AG04450 (cell line): ENCODE measurements around the gene BLCAP. TPM values are rescaled to one million over a fixed set of nuclear protein-coding genes. Genes with fewer than 3 reads are reported as not detected.
"Not testable (repeated sequence)": the region's sequence is repeated elsewhere in the genome, so short reads cannot be mapped to it uniquely, and the experiment has no call there.

Experiments used
- CTCF ChIA-PET: fragments of 300-600, 350-600 bp; formaldehyde crosslinking; extraction: SDS; loops from one replicate; lab custom pipeline; 2022; ENCODE audit warnings: antibody characterized with exemption, inconsistent platforms; lab: Charles Lee
- POLR2A ChIA-PET: fragments of 350-600 bp; formaldehyde crosslinking; extraction: SDS; loops from one replicate; lab custom pipeline; 2021; ENCODE audit warnings: antibody characterized with exemption, inconsistent platforms; lab: Yijun Ruan, JAX
- DNase-seq: peaks from one replicate; pipeline ENCODE4 v3.0.0-alpha.2; 2011; ENCODE audit warnings: low read depth, low spot score
- H3K27ac ChIP-seq: one replicate; pipeline ENCODE4 v1.5.1; 2012; ENCODE audit warnings: low read depth, low read length, control low read depth
- H3K27me3 ChIP-seq: one replicate; pipeline ENCODE4 v1.6.0; 2012; ENCODE audit warnings: low read length; ENCODE audit not compliant: control insufficient read depth, insufficient read depth
- H3K4me3 ChIP-seq: 2 replicates; pipeline ENCODE4 v1.5.1; 2011; ENCODE audit warnings: mild to moderate bottlenecking, low read depth, low read length, control low read depth
- H3K9me3 ChIP-seq: 2 replicates; pipeline ENCODE4 v1.5.1; 2012; ENCODE audit warnings: low read length; ENCODE audit not compliant: control insufficient read depth, insufficient read depth
- polyA plus RNA-seq: library from polyadenylated mRNA; depleted of rRNA; stranded (reverse); fragments of >200 nt; gene quantifications from 2 replicates; pipeline ENCODE4 v1.2.3, GENCODE V29; 2011
- TF ChIP-seq, protein P1 (sequence below): IDR thresholded peaks from 2 replicates; pipeline ENCODE4 v1.5.1; 2011; ENCODE audit warnings: low read depth, low read length, control low read depth, inconsistent platforms

BLCAP gene
- polyA plus RNA-seq, 1 experiment = 94.1 TPM

DNA sequence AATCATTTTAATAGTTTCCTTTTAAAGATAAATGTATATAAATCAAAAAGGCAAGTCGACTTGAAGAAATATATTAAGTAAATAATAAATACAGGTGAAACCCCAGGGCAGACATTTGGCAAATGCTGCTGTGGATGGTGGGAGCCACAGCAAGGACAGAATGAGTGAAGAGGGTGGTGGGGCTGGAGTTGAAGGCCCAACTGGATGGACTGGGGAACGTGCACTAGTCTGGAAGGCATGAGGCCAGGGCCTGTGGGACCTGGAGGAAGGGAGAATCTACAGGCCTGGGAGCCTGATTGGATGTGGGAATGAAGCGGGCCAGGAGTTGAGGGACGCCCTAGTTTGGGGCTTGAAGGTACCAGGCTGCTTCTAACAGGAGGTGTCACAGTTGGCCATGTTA, 30.6 kb upstream of the BLCAP start:
- Histone ChIP-seq H3K27me3 (peaks cover 27% of the 10 kb centered on the region), H3K4me3 (no peak overlapping the region), H3K27ac (no peak overlapping the region), H3K9me3 (no peaks in the 10 kb centered on the region)
- TF ChIP-seq, protein P1, sequence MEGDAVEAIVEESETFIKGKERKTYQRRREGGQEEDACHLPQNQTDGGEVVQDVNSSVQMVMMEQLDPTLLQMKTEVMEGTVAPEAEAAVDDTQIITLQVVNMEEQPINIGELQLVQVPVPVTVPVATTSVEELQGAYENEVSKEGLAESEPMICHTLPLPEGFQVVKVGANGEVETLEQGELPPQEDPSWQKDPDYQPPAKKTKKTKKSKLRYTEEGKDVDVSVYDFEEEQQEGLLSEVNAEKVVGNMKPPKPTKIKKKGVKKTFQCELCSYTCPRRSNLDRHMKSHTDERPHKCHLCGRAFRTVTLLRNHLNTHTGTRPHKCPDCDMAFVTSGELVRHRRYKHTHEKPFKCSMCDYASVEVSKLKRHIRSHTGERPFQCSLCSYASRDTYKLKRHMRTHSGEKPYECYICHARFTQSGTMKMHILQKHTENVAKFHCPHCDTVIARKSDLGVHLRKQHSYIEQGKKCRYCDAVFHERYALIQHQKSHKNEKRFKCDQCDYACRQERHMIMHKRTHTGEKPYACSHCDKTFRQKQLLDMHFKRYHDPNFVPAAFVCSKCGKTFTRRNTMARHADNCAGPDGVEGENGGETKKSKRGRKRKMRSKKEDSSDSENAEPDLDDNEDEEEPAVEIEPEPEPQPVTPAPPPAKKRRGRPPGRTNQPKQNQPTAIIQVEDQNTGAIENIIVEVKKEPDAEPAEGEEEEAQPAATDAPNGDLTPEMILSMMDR = no peak
- ChIA-PET CTCF (no interaction called here), POLR2A (no interaction called here)
- DNase-seq = no peak

DNA sequence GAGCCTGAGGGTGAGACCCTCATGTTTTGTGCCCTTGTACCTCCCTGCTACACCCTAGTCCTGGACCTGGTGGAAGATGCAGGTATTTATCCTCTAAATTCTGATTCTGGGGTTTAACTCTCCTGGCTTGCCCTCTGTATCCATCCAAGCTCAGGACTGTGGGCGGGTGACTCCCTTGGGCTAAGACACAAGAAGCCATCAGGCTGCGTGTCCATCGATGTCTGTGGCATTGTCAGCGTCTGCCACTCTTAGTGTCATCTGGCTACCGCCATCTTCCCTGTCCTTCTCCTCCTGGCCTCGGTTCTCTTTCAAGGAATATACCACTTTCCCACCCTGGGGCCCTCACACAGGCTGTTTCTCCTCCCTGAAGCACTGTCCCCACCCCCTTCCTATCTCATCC, 28.9 kb upstream of the BLCAP start:
- no peaks in the 10 kb centered on the region for H3K9me3 ChIP-seq
- ChIA-PET POLR2A (no interaction called here), CTCF (interaction anchor here (0.6 to 2.9 kb wide), 2 partner anchors 8 to 891 kb away, joined by 3 to 15 read pairs; no protein-coding TSS in a partner anchor)
- no peak overlapping the region for H3K4me3 ChIP-seq
- TF ChIP-seq, protein P1 = no peak
- peaks cover 21% of the 10 kb centered on the region for H3K27me3 ChIP-seq
- DNase-seq = no peak
- no peak overlapping the region for H3K27ac ChIP-seq

DNA sequence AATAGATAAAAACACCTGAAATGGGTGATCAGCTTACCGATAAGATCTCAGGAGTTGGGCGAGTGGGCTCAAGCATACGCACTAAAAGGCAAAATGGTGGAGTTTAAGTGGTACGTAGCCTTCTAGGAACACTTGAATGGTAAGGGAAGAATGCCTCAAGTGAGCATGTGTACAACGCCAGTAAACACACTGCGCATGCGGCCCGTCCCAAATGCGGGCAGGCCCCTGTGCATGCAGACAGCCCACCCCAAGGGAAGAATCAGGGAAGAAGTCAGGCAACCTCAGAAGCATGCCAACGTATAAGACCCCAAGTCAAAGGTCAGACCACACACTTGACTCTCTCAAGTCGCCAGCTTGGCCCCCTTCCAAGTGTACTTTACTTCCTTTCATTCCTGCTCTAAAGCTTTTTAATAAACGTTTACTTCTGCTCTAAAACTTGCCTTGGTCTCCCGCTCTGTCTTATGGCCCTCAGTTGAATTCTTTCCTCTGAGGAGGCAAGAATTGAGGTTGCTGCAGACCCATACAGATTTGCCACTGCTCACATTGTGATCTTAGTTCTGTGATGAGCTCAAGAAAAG, 27.1 kb upstream of the BLCAP start:
- H3K4me3 ChIP-seq, H3K27ac ChIP-seq, H3K9me3 ChIP-seq, POLR2A ChIA-PET, DNase-seq: not testable (repeated sequence)
- H3K27me3 ChIP-seq = peaks cover 25% of the 10 kb centered on the region
- CTCF ChIA-PET = interaction anchor here (2.9 kb wide), 1 partner anchor 10 kb away, joined by 15 read pairs; no protein-coding TSS in a partner anchor

DNA sequence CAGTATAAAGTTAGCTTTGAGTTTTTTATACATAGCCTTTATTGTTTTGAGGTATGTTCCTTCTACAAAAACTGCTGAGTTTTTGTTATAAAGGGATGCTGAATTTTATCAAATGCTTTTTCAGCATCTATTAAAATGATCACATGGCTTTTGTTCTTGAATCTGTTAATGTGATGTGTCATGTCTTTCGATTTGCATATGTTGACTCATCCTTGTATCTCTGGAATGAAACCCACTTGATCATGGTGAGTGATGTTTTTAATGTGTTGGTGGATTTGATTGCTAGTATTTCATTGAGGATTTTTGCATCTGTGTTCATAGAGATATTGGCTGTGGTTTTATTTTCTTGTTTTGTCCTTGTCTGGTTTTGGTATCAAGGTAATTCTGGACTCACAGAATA, 24.7 kb upstream of the BLCAP start:
- DNase-seq = no peak
- Histone ChIP-seq H3K27me3 (peaks cover 12% of the 10 kb centered on the region), H3K4me3 (no peak overlapping the region), H3K9me3 (no peaks in the 10 kb centered on the region), H3K27ac (no peak overlapping the region)
- POLR2A ChIA-PET = no interaction called here
- TF ChIP-seq, protein P1 = no peak
- CTCF ChIA-PET = no interaction called here

DNA sequence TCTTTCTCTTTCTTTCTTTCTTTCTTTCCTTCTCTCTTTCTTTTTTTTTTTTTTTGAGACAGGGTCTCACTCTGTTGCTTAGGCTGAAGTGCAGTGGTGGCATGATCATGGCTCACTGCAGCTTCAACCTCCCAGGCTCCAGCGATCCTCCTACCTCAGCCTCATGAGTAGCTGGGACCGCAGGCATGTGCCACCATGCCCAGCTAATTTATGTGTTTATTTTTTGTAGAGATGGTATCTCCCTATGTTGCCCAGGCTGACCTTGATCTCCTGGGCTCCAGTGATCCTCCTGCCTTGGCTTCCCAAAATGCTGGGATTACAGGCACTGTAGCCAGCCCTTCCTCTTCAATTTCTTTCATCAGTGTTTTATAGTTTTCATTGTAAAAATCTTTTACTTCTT, 24.0 kb upstream of the BLCAP start:
- H3K4me3 ChIP-seq, H3K27me3 ChIP-seq, DNase-seq, H3K9me3 ChIP-seq, H3K27ac ChIP-seq, POLR2A ChIA-PET: not testable (repeated sequence)
- CTCF ChIA-PET = interaction anchor here (0.6 kb wide), 1 partner anchor 282 kb away, joined by 7 read pairs; no protein-coding TSS in a partner anchor

DNA sequence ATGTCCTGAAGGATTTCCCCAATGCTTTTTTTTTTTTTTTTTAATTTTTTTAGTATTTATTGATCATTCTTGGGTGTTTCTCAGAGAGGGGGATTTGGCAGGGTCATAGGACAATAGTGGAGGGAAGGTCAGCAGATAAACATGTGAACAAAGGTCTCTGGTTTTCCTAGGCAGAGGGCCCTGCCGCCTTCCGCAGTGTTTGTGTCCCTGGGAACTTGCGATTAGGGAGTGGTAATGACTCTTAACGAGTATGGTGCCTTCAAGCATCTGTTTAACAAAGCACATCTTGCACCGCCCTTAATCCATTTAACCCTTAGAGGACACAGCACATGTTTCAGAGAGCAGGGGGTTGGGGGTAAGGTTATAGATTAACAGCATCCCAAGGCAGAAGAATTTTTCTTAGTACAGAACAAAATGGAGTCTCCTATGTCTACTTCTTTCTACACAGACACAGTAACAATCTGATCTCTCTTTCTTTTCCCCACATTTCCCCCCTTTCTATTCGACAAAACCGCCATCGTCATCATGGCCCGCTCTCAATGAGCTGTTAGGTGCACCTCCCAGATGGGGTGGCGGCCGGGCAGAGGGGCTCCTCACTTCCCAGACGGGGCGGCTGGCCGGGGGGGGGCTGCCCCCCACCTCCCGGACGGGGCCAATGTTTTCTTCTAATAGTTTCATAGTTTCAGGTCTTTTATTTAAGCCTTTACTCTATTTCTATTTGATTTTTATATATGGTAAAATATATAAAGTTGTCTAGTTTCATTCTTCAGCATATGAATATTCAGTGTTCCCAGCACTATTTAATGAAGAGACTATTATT, 22.6 kb upstream of the BLCAP start:
- H3K27me3 ChIP-seq, H3K4me3 ChIP-seq, H3K27ac ChIP-seq, DNase-seq, POLR2A ChIA-PET, H3K9me3 ChIP-seq: not testable (repeated sequence)
- CTCF ChIA-PET = interaction anchor here (2.6 kb wide), 1 partner anchor 14 kb away, joined by 7 read pairs; no protein-coding TSS in a partner anchor
